NCI-H446 (cell line): ENCODE measurements around the gene RNU1-2.
"Not testable (repeated sequence)": the region's sequence is repeated elsewhere in the genome, so short reads cannot be mapped to it uniquely, and the experiment has no call there.

Experiments used
- DNase-seq, 2 experiments: peaks; one replicate each; lab custom pipeline; 2025; lab: John Stamatoyannopoulos, UW

RNU1-2 gene

GRCh38 chr1:16927256-16927655, 31.5 kb downstream of the RNU1-2 start:
- DNase-seq = no peak

- no peak for DNase-seq
Measured at GRCh38 chr1:16927711-16928485, 32.1 kb downstream of the RNU1-2 start.

- DNase-seq = not testable (repeated sequence)
Measured at GRCh38 chr1:16929146-16930041, 33.6 kb downstream of the RNU1-2 start.

- DNase-seq = not testable (repeated sequence)
Measured at GRCh38 chr1:16931206-16931934, 35.6 kb downstream of the RNU1-2 start.

- DNase-seq = not testable (repeated sequence)
Measured at GRCh38 chr1:16933945-16934344, 38.2 kb downstream of the RNU1-2 start.

- not testable (repeated sequence) for DNase-seq
Measured at GRCh38 chr1:16936580-16936979, 40.8 kb downstream of the RNU1-2 start.

GRCh38 chr1:16938351-16939321, 42.9 kb downstream of the RNU1-2 start:
- no peak for DNase-seq

- not testable (repeated sequence) for DNase-seq
Measured at GRCh38 chr1:16939386-16940180, 43.8 kb downstream of the RNU1-2 start.

GRCh38 chr1:16944038-16944437, 48.3 kb downstream of the RNU1-2 start:
- no peak for DNase-seq

- DNase-seq = not testable (repeated sequence)
Measured at GRCh38 chr1:16945512-16945911, 49.7 kb downstream of the RNU1-2 start.
